HUES6 (cell line): ENCODE data around the gene CKS1B.

Source experiments
- H3K27ac ChIP-seq: 2 replicates; pipeline ENCODE4 v1.7.0; 2013; ENCODE audit warnings: low read depth, mild to moderate bottlenecking, low read length, inconsistent platforms
- H3K27me3 ChIP-seq: 2 replicates; pipeline ENCODE4 v1.6.1; 2013; ENCODE audit warnings: low read length; ENCODE audit not compliant: control insufficient read depth, insufficient read depth
- H3K36me3 ChIP-seq: 2 replicates; pipeline ENCODE4 v1.6.1; 2013; ENCODE audit warnings: low read length; ENCODE audit not compliant: control insufficient read depth, insufficient read depth
- H3K4me1 ChIP-seq: 2 replicates; pipeline ENCODE4 v1.6.1; 2013; ENCODE audit warnings: low read length; ENCODE audit not compliant: control insufficient read depth, insufficient read depth
- H3K4me3 ChIP-seq: 2 replicates; pipeline ENCODE4 v1.5.1; 2013; ENCODE audit warnings: low read depth, low read length
- H3K9ac ChIP-seq: one replicate; pipeline ENCODE4 v1.6.1; 2013; ENCODE audit warnings: mild to moderate bottlenecking, low read length
- H3K9me3 ChIP-seq: 2 replicates; pipeline ENCODE4 v1.6.1; 2013; ENCODE audit warnings: low read depth, low read length; ENCODE audit not compliant: control insufficient read depth, insufficient read depth

Gene CKS1B

DNA sequence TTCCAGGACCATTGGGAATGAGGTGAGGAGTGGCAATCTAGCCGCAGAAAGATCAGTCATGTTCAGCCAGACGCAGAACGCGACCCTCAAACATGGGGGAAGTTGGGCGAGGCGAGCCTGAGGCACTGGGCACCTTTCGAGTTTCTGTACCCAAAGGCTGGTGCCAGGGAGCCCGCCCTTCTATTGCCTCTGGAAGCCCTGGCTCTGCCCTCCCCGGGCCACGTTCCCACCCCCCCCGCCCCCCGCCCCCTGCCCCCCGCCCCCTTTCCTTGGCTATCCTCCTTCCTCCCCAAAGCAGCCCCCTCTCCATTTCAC is 25.9 kb downstream of the CKS1B start:
- Histone ChIP-seq H3K4me1 (peaks cover 18% of the 10 kb centered on the region), H3K4me3 (peak overlapping the region; percentile 68), H3K9ac (peak overlapping the region; percentile 55), H3K9me3 (no peaks in the 10 kb centered on the region), H3K27ac (peak overlapping the region; percentile 1; the same call in 1 of the 2 replicates), H3K27me3 (no peaks in the 10 kb centered on the region), H3K36me3 (no peaks in the 10 kb centered on the region)

DNA sequence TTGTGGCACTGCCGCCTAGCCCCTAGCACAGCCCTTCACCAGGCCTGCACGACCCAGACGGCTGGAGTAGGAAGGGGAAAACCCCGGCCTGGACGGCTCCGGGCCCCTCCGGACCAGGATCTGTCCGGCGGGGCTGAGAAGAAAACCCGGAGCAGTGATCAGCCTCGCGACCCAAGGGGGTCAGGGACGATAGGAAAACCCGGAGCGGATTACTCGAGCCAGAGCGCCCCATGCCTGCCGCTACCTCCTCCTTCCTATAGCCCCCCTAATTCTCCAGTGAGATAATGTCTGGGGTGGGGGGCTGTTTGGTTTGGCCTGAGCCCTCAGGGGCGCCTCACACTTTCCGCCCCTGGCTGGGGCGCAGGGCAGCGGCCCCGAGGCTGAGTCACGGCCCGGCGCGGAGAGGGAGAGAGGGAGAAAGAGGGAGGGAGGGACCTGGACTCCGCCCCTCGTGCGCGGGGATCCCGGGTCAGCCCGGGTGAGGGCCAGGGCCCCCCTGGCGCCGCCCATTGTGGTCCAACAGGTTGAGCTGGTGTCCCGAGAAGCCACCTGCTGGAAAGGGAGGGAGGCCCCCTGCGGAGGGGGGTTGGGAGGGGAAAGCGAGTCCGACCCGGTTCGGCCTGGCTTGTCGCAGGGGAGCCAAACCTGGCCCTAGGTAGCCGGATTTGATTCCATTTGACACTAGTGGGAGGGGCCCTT is 26.4 kb downstream of the CKS1B start:
- Histone ChIP-seq H3K9ac (peak overlapping the region; percentile 71), H3K9me3 (no peaks in the 10 kb centered on the region), H3K4me1 (peaks cover 23% of the 10 kb centered on the region), H3K4me3 (peak overlapping the region; percentile 68), H3K36me3 (no peaks in the 10 kb centered on the region), H3K27ac (peak overlapping the region; percentile 90; the same call in 1 of the 2 replicates), H3K27me3 (no peaks in the 10 kb centered on the region)

DNA sequence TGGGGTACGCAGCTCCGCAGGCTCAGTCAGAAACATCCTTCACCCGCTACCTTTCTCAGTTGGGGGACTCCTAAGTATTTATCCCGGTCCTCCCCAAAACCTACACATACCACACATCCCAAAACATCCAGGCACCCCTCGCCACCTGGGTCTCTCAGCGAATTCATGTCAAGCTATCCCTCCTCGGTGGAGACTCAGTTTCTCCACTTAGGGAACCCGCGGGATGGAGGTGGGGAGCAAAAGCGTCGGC is 26.9 kb downstream of the CKS1B start:
- H3K9ac ChIP-seq, result peak overlapping the region; percentile 71
- no peaks in the 10 kb centered on the region for H3K27me3 ChIP-seq
- H3K4me1 ChIP-seq, result peaks cover 23% of the 10 kb centered on the region
- H3K36me3 ChIP-seq, result no peaks in the 10 kb centered on the region
- H3K27ac ChIP-seq, result peak overlapping the region; percentile 90; the same call in 1 of the 2 replicates
- H3K9me3 ChIP-seq, result no peaks in the 10 kb centered on the region
- H3K4me3 ChIP-seq, result peak overlapping the region; percentile 68

DNA sequence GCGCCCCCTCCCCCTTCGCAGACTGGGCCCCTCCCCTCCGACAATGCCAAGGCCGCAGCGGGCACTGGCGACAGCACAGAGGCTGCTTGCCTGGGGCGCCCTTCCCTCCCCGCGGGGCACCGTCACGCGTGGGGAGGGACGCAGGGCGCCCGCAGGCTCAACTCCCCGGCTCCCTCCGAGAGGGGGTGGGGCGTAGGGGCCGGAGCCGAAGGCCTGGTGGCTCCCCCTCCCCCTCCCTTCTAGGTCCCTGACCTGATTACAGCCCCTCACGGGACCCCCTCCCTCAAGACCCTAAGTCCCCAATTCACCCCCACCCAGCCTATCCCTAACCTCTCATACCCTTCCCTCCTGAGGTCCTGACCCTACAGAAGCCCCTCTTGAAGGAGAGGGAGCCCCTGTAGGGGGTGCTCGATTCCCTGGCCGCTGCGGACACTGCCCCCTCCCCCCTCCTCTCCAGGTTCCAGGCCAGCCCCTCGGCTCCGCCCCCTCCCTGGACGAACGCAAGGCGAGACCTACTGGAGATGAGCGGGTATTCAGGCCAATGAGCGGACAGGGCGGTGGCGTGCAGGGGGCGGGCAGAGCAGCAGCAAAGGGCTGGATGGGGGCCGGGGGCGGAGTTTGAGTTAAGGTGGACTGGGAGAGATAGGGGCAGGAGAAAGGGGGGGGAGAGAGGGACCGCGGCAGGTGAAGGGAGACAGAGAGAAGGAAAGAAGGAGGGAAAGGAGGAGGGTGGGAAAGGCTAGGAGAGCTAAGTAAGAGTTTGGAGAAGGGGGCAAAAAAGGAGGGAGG is 27.4 kb downstream of the CKS1B start:
- no peaks in the 10 kb centered on the region for H3K36me3 ChIP-seq
- peak overlapping the region; percentile 68 for H3K4me3 ChIP-seq
- no peaks in the 10 kb centered on the region for H3K27me3 ChIP-seq
- H3K27ac ChIP-seq, result peak overlapping the region; percentile 90; the same call in 1 of the 2 replicates
- peak overlapping the region; percentile 71 for H3K9ac ChIP-seq
- peaks cover 23% of the 10 kb centered on the region for H3K4me1 ChIP-seq
- no peaks in the 10 kb centered on the region for H3K9me3 ChIP-seq

DNA sequence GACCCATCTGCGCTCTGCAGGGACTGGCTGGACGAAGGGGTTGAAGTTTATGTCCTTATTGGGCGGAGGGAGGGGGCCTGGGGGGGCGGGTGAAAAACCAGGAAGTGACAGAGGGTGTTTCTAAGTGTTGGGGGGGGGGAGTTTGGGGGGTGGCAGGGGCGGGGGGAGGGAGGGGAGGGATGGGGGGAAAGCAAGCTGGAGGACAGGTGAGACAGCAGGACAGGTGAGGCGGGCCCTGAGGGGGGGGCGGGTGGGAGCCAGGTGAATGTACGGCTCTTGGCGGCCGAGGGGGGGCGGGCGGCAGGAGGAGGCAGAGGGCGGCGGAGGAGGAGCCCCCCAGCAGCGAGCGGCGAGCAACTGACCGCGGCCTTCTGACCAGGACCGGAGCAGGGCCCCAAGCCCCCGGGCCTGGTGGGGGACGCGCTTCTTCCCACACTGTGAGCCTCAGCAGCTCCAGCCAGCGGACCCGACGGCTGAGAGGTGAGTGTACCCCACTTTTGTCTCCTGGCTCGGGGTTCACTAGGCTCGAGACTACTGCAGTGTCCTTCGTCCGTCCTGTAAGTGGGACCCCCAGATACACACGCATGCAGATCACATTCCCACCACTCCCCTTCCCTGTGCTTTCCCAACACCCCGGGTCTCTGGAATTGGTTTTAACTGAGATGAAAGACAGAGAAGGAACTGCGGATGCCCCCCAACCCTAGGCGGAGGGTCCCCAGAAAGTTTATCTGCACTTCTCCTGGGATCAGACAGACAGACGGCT is 28.2 kb downstream of the CKS1B start, which contains the start of gene ZBTB7B:
ZBTB7B (plus strand) TSS at position 339 of the 763 bp plus-strand sequence. CDS start 11,859 bp downstream, outside the sequence.
- H3K27ac ChIP-seq, result peak within 1 kb of the TSS; percentile 90; the same call in 1 of the 2 replicates

DNA sequence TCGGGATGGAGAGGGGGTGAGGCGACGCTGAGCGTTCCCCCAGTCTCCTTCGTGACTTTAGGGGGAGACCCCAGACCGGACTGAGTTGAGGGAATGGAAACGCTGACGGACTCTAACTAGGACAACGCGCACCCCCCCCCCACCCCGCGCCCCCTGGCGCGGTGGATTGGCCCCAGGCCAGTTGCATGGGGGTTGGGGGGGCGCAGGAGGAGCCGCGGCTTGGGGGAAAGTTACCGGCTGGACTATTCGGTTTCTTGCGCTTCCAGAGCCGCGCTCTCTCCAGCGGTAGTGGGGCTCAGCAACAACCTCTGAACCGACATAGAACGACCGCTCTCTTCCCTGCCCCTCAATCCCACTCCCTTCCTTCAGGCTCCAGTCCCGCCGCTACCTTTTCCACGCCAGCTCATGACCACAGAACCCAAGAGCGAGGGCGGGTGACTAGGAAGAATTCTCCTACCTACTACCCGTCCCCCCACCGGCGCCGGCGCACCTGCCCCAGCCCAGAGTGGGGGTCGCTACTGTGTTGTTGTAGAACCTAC is 28.8 kb downstream of the CKS1B start:
- H3K4me1 ChIP-seq, result peaks cover 28% of the 10 kb centered on the region
- H3K36me3 ChIP-seq, result no peaks in the 10 kb centered on the region
- H3K9ac ChIP-seq, result peak overlapping the region; percentile 80
- H3K4me3 ChIP-seq, result peak overlapping the region; percentile 99
- H3K9me3 ChIP-seq, result no peaks in the 10 kb centered on the region
- peak overlapping the region; percentile 34; the same call in 1 of the 2 replicates for H3K27ac ChIP-seq
- H3K27me3 ChIP-seq, result no peaks in the 10 kb centered on the region

More for the DNA sequence above, 28.2 kb downstream of the CKS1B start, which contains the start of gene ZBTB7B:
- no peaks in the 10 kb centered on the region for H3K36me3 ChIP-seq
- no peaks in the 10 kb centered on the region for H3K27me3 ChIP-seq
- no peaks in the 10 kb centered on the region for H3K9me3 ChIP-seq
- H3K4me1 ChIP-seq, result peaks cover 23% of the 10 kb centered on the region
- peak within 1 kb of the TSS; percentile 99 for H3K4me3 ChIP-seq
- H3K9ac ChIP-seq, result peak within 1 kb of the TSS; percentile 80

DNA sequence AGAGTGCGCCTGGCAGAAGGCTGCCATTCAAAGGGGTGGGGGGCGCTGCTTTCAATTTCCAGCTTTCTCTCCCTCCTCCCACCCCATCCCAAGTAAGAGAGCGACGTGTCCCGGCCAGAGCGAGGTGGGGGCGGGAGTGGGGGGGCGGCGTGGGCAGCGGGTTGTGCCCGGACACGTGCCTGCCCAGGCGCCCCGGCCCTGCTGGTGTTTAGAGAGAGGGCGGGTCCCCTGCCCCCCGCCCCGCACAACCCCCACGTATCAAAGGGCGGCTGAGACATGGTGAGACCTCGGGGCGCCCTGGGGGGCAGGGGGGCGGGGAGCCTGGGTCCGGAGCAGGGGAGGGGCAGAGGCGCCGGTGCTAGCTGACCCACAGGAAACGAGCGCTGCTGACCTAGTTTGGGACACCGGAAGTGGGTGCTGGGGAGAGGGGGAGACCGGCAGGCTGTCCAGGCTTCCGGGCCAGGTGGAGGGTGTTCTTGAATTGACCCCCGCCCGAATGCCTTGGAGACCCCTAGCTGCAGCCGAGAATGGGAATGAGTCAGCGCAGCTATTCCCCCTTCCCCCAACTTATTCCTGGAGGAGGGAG is 29.4 kb downstream of the CKS1B start:
- H3K4me3 ChIP-seq, result peak overlapping the region; percentile 99
- H3K9me3 ChIP-seq, result no peaks in the 10 kb centered on the region
- H3K27ac ChIP-seq, result peak overlapping the region; percentile 34
- H3K27me3 ChIP-seq, result no peaks in the 10 kb centered on the region
- H3K9ac ChIP-seq, result peak overlapping the region; percentile 79
- peaks cover 30% of the 10 kb centered on the region for H3K4me1 ChIP-seq
- H3K36me3 ChIP-seq, result no peaks in the 10 kb centered on the region

DNA sequence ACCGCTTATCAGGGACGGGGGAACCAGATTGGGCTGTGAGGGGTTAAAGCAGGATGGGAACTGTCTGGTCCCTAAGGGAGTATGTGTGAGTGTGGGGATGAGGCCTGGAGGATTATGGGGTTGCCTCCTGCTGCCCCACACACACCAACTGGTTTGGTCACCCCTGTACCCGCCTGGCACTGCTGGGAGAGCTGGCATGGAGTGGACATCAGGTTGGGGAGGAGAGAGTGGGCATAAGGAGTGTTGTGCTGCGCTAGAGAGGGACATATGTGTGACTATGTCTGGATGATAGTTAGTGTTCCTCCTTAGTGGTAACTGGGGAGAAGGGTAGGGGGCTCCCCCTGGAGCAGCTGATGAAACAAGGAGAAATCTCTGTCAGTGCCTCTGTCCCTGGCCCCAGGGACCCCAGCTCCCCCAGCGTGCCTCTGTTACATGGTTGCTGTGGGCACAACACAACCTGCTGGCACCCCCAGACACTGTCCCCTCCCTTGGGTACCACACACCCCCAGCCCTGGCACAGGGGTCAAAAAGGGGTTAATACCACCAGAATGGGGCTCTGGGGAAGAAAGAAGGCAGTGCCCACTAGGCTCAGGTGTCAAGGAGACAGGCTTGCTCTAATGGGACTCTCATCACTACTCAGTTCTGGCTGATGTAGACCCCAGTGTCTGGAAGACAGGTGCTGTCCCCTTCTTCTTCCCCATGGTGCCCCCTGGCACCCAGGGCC is 30.0 kb downstream of the CKS1B start:
- Histone ChIP-seq H3K4me1 (peaks cover 31% of the 10 kb centered on the region), H3K27me3 (no peaks in the 10 kb centered on the region), H3K9me3 (no peaks in the 10 kb centered on the region), H3K27ac (peak overlapping the region; percentile 34), H3K4me3 (peak overlapping the region; percentile 99), H3K36me3 (no peaks in the 10 kb centered on the region), H3K9ac (peak overlapping the region; percentile 12)

DNA sequence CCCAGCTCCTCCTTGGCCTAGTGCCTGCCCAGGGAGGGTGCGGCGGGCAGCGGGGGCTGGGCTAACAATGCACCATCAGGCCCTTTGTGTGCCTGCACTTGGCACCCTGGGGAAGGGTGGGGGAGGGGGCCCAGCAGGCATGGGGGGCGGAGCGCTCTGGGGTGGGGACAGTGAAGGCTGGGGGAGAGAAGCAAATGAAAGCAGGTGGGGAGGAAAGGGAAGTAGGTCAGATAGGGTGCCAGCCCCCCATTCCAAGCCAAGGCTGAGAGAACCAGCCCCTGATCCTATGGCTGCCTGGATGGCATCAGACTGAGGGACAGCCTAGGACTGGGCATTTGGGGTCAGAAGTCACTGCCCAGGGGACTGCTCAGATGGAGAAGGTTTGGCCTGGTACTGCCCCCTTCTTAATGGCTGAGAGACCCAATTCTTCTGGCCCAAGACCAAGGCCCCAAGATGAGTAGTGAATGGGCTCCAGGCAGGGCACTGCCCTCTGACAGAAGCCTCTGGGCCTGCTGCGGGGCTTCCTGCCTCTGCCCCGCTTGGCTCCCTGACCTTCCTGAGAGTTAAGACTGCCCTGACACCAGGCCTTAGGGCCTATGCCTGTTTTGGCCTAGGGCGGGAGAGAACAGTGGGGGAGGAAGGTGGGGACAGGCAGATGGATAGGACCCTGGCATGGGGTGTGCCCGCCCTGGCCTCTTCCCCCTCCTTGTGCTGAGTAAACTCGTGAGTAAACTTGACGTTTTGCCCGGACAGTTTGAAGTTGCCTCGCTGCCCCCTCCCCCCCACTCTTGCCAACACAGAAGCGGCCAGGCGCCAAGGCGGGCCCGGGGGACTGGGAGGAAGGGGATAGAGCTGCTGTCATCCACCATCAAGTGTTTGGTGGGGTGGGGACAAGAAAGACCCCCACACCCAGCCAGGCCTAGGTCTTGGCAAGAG is 30.9 kb downstream of the CKS1B start:
- Histone ChIP-seq H3K27ac (no peak overlapping the region), H3K27me3 (no peaks in the 10 kb centered on the region), H3K9me3 (no peaks in the 10 kb centered on the region), H3K4me1 (peaks cover 32% of the 10 kb centered on the region), H3K9ac (no peak overlapping the region), H3K36me3 (no peaks in the 10 kb centered on the region), H3K4me3 (peak overlapping the region; percentile 99; the same call in 1 of the 2 replicates)
